Measurements from ENCODE around the gene ICA1. TPM values are rescaled to one million over a fixed set of nuclear protein-coding genes. Genes with fewer than 3 reads are reported as not detected.

The ICA1 gene
- total and polyA plus RNA-seq, 4 donors: 1.4 to 22.7 (median 8.1) TPM

DNA sequence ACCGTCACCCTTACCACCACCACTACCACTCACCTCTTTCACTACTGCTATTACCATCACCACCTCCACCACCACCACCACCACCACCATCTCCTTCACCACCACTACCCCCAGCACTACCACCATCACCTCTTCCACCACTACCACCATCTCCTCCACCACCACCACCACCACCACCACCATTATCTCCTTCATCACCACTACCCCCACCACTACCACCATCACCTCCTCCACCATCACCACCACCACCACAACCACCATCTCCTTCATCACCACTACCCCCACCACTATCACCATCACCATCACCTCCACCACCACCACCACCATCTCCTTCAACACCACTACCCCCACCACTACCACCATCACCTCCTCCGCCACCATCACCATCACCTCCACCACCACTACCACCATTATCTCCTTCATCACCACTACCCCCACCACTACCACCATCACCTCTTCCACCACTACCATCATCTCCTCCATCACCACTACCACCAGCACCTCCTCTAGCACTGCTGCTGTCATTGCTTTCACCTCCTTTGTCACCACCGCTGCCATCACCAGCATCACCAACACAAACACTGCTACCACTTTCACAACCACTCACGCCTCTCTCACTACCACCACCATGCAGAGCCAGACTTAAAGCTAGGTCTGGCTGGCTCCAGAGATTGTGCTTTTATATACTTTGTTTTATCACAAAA lies 109.3 kb downstream of the ICA1 start:
- 93% methylated on average over 4 of the region's 4 CpGs for WGBS
- Histone ChIP-seq H3K9ac (ENCODE audit: low read depth in 1 of 2, low read length in 2 of 2) (no peak overlapping the region), H3K4me1 (ENCODE audit: control insufficient read depth in 4 of 4, insufficient read depth in 4 of 4, low read length in 3 of 4) (peaks cover 1 to 33% (median 28%) of the 10 kb centered on the region in 4 donors), H3K36me3 (ENCODE audit: control insufficient read depth in 4 of 4, insufficient read depth in 3 of 4, low read depth in 1 of 4, low read length in 3 of 4) (no peaks in the 10 kb centered on the region), H3K9me3 (ENCODE audit: control insufficient read depth in 4 of 4, low read length in 3 of 4) (no peaks in the 10 kb centered on the region), H3K27ac (ENCODE audit: low read depth in 1 of 2, low read length in 2 of 2) (no peak overlapping the region), H3K27me3 (ENCODE audit: control insufficient read depth in 4 of 4, insufficient read depth in 4 of 4, low read length in 3 of 4) (no peaks in the 10 kb centered on the region), H3K4me3 (ENCODE audit: low read depth in 1 of 3, low read length in 3 of 3) (no peak overlapping the region)
- TF ChIP-seq NR2F2 (IDR thresholded peaks at IDR 0.05) (no peak), CTCF (IDR thresholded peaks at IDR 0.05; ENCODE audit: low read depth, low read length, missing input control) (no peak), GABPA (IDR thresholded peaks at IDR 0.05 in 1 of 2, conservative IDR thresholded peaks at IDR 0.05 in 1 of 2) (no peak), ATF3 (IDR thresholded peaks at IDR 0.05) (no peak), REST (IDR thresholded peaks at IDR 0.05) (no peak), TAF1 (conservative IDR thresholded peaks at IDR 0.05) (no peak), FOXA1 (IDR thresholded peaks at IDR 0.05) (no peak), JUND (IDR thresholded peaks at IDR 0.05) (no peak), HNF4A (conservative IDR thresholded peaks at IDR 0.05) (no peak)
- no peak for DNase-seq (ENCODE audit: low spot score)

- no peaks in the 10 kb centered on the region for H3K36me3 ChIP-seq (ENCODE audit: control insufficient read depth in 4 of 4, insufficient read depth in 3 of 4, low read depth in 1 of 4, low read length in 3 of 4)
- H3K4me1 ChIP-seq (ENCODE audit: control insufficient read depth in 4 of 4, insufficient read depth in 4 of 4, low read length in 3 of 4): peaks cover 0 to 20% (median 15%) of the 10 kb centered on the region in 4 donors
- no peaks in the 10 kb centered on the region for H3K9me3 ChIP-seq (ENCODE audit: control insufficient read depth in 4 of 4, low read length in 3 of 4)
- H3K27ac ChIP-seq (ENCODE audit: low read depth in 1 of 2, low read length in 2 of 2): no peak overlapping the region
- H3K27me3 ChIP-seq (ENCODE audit: control insufficient read depth in 4 of 4, insufficient read depth in 4 of 4, low read length in 3 of 4): no peaks in the 10 kb centered on the region
- H3K4me3 ChIP-seq (ENCODE audit: low read depth in 1 of 3, low read length in 3 of 3): no peak overlapping the region
- no peak for DNase-seq (ENCODE audit: low spot score)
- no peak for TF ChIP-seq FOXA1 (IDR thresholded peaks at IDR 0.05)
- TF ChIP-seq CTCF (IDR thresholded peaks at IDR 0.05; ENCODE audit: low read depth, low read length, missing input control): no peak
- TF ChIP-seq NR2F2 (IDR thresholded peaks at IDR 0.05): no peak
- no peak for TF ChIP-seq YY1 (IDR thresholded peaks at IDR 0.05)
- no peak for TF ChIP-seq FOXA2 (IDR thresholded peaks at IDR 0.05)
- TF ChIP-seq EGR1 (IDR thresholded peaks at IDR 0.05; ENCODE audit: low read depth in 2 of 2): no peak
- TF ChIP-seq RXRA (IDR thresholded peaks at IDR 0.05): no peak
- TF ChIP-seq, protein P1, sequence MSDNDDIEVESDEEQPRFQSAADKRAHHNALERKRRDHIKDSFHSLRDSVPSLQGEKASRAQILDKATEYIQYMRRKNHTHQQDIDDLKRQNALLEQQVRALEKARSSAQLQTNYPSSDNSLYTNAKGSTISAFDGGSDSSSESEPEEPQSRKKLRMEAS (IDR thresholded peaks at IDR 0.05): no peak
- TF ChIP-seq REST (IDR thresholded peaks at IDR 0.05): no peak
- no peak overlapping the region for H3K9ac ChIP-seq (ENCODE audit: low read depth in 1 of 2, low read length in 2 of 2)
- 96% methylated on average over 7 of the region's 7 CpGs for WGBS
These were observed 110.7 kb downstream of the ICA1 start for GRCh38 chr7:8151161-8151725.
